ENCODE measurements around the gene MVD. TPM values are rescaled to one million over a fixed set of nuclear protein-coding genes. Genes with fewer than 3 reads are reported as not detected.

Gene MVD
- total and polyA plus RNA-seq, 7 donors: 16.8 to 206 (median 25.7) TPM

DNA sequence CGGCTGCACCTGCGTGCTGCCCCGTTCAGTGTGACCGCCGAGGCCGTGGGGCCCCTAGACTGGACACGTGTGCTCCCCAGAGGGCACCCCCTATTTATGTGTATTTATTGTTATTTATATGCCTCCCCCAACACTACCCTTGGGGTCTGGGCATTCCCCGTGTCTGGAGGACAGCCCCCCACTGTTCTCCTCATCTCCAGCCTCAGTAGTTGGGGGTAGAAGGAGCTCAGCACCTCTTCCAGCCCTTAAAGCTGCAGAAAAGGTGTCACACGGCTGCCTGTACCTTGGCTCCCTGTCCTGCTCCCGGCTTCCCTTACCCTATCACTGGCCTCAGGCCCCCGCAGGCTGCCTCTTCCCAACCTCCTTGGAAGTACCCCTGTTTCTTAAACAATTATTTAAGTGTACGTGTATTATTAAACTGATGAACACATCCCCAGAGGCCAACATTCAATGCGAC, 22.8 kb downstream of the MVD start:
- no peak for DNase-seq

DNA sequence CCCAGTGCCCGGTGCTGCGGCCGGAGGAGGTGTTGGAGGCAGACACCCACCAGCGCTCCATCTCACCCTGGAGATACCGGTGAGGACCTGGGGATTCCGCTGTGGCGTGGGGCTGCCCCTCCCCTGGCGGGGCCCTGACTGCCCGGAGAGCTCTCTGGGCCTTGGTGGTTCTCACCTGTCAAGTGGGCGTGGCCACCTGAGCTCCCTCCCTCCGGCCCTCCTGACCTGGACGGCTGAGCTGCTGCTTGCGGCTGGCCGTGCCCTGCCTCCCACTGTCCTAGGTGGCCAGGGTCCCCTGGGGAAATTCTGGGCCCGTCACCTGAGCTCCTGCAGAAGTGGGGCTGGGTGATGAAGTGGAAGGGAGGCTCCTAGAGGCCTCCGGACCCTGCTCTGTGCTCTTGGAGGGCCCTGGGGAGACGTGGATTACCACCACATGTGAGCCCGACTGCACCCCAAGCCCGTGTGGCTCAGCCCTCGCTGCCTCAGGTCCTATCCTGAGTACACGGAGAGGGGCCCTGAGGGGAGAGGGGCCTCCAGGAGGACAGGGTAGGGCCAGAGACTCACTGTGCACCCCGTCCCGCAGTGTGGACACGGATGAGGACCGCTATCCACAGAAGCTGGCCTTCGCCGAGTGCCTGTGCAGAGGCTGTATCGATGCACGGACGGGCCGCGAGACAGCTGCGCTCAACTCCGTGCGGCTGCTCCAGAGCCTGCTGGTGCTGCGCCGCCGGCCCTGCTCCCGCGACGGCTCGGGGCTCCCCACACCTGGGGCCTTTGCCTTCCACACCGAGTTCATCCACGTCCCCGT, 23.5 kb downstream of the MVD start:
- no peaks in the 10 kb centered on the region for H3K36me3 ChIP-seq
- no peak overlapping the region for H3K27ac ChIP-seq
- peaks cover 28 to 63% (median 50%) of the 10 kb centered on the region in 3 donors for H3K27me3 ChIP-seq
- DNase-seq: no peak
- H3K4me1 ChIP-seq: peaks cover 0 to 11% (median 7%) of the 10 kb centered on the region in 4 donors
- H3K4me3 ChIP-seq: no peak overlapping the region
- WGBS, 2 donors: 13 to 26% methylated on average over 45 of the region's 45 CpGs
- TF ChIP-seq EP300 (IDR thresholded peaks at IDR 0.05): no peak
- intact Hi-C loops (cut with DNase I): no loop called here
- H3K9me3 ChIP-seq: no peaks in the 10 kb centered on the region

More for the DNA sequence above, 22.8 kb downstream of the MVD start:
- H3K27me3 ChIP-seq: peaks cover 28 to 58% (median 46%) of the 10 kb centered on the region in 3 donors
- H3K4me3 ChIP-seq: no peak overlapping the region
- no peak for TF ChIP-seq POLR2A (IDR thresholded peaks at IDR 0.05)
- TF ChIP-seq, protein P1, sequence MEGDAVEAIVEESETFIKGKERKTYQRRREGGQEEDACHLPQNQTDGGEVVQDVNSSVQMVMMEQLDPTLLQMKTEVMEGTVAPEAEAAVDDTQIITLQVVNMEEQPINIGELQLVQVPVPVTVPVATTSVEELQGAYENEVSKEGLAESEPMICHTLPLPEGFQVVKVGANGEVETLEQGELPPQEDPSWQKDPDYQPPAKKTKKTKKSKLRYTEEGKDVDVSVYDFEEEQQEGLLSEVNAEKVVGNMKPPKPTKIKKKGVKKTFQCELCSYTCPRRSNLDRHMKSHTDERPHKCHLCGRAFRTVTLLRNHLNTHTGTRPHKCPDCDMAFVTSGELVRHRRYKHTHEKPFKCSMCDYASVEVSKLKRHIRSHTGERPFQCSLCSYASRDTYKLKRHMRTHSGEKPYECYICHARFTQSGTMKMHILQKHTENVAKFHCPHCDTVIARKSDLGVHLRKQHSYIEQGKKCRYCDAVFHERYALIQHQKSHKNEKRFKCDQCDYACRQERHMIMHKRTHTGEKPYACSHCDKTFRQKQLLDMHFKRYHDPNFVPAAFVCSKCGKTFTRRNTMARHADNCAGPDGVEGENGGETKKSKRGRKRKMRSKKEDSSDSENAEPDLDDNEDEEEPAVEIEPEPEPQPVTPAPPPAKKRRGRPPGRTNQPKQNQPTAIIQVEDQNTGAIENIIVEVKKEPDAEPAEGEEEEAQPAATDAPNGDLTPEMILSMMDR (IDR thresholded peaks at IDR 0.05): no peak
- TF ChIP-seq POLR2AphosphoS5 (IDR thresholded peaks at IDR 0.05): no peak
- no peak for TF ChIP-seq EP300 (IDR thresholded peaks at IDR 0.05)
- H3K27ac ChIP-seq: no peak overlapping the region
- intact Hi-C loops (cut with DNase I): no loop called here
- WGBS, 2 donors: 21 to 40% methylated on average over 13 of the region's 13 CpGs
- H3K9me3 ChIP-seq: no peaks in the 10 kb centered on the region
- no peaks in the 10 kb centered on the region for H3K36me3 ChIP-seq
- H3K4me1 ChIP-seq: peaks cover 0 to 5% (median 1%) of the 10 kb centered on the region in 4 donors

DNA sequence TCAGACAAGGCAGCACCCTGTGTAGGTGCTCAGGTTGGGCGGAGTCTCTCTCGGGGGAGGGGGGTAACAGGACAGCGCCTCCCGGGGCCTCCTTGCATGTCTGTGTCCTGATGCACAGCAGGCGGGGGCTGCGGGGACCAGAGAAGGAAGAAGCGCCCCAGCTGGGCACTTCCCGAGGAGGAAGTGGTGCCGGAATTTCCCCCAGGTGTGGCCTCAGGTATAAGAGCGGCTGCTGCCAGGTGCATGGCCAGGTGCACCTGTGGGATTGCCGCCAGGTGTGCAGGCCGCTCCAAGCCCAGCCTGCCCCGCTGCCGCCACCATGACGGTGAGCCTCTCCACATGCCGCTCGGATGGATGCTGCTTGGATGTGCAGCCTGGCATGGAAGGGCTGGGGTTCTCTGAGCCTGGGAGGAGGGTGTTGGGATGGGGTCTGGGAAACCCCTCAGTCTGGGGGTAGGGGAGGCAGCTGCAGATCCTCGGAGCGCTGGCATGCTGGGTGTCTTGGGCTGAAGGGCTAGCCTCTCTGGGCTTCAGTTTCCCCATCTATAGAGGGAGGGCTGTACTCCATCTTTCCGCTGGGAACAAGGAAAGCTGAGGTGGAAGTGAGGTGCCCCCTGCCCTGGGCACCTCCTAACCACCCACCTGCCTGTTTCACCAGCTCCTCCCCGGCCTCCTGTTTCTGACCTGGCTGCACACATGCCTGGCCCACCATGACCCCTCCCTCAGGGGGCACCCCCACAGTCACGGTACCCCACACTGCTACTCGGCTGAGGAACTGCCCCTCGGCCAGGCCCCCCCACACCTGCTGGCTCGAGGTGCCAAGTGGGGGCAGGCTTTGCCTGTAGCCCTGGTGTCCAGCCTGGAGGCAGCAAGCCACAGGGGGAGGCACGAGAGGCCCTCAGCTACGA, 24.3 kb downstream of the MVD start, which contains the start of gene IL17C:
IL17C (plus strand) TSS at position 250 of the 908 bp plus-strand sequence; CDS start at position 320, 70 bp downstream.
- Histone ChIP-seq H3K27me3 (peaks cover 28 to 72% (median 57%) of the 10 kb centered on the region in 3 donors), H3K27ac (no peak within 1 kb of the TSS), H3K9me3 (no peaks in the 10 kb centered on the region), H3K4me1 (peaks cover 0 to 19% (median 16%) of the 10 kb centered on the region in 4 donors), H3K36me3 (no peaks in the 10 kb centered on the region), H3K4me3 (no peak within 1 kb of the TSS)
- TF ChIP-seq POLR2A (IDR thresholded peaks at IDR 0.05) (no peak), POLR2AphosphoS5 (IDR thresholded peaks at IDR 0.05) (no peak), EP300 (IDR thresholded peaks at IDR 0.05) (no peak)
- TF ChIP-seq, protein P1 (IDR thresholded peaks at IDR 0.05): no peak
- WGBS, 2 donors: 14 to 32% methylated on average over 27 of the region's 27 CpGs
- intact Hi-C loops (cut with DNase I): no loop called here
- no peak for DNase-seq

DNA sequence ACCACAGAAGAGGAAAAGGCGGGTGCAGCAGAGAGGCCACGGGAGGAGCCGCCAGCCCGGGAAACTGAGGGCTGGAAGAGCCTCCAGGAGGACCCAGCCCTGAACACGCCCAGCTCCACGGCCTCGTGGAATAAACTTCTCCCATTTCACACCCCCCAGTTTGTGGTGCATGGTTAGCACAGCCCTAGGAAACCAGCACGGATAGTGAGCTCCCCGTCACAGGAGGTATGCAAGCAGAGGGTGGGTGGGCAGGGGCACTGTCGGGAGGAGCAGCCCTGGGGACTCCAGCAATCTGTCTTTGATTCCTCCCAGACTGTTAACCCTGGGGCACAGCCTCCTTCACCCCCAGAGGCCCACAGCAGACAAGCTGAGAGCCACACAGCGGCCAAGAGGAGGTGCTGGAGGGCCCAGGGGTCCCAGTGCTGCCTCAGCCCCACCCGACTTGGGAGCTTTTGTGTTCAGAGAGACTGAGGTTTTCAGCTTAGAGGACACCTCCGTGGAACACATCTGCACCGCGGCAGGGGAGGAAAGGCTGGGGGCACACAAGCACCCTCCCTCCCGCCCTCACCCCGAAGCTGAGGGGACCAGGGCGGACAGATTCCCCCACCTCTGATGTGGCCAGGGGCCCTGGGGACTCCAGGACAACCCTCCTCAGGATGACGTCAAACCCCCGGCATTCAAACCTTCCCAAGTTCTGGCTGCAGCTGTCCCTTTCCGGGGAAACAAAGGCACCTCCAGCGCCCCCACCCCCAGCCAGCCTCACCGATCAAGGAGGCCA, 26.2 kb downstream of the MVD start:
- intact Hi-C loops (cut with DNase I): no loop called here
- peaks cover 0 to 19% (median 17%) of the 10 kb centered on the region in 4 donors for H3K4me1 ChIP-seq
- no peak for DNase-seq
- TF ChIP-seq POLR2A (IDR thresholded peaks at IDR 0.05): no peak
- TF ChIP-seq, protein P1 (IDR thresholded peaks at IDR 0.05): no peak
- no peak for TF ChIP-seq EP300 (IDR thresholded peaks at IDR 0.05)
- no peak for TF ChIP-seq POLR2AphosphoS5 (IDR thresholded peaks at IDR 0.05)
- WGBS, 2 donors: 74 to 75% methylated on average over 23 of the region's 23 CpGs
- peaks cover 6 to 14% (median 8%) of the 10 kb centered on the region in 4 donors for H3K36me3 ChIP-seq
- peaks cover 28 to 77% (median 61%) of the 10 kb centered on the region in 3 donors for H3K27me3 ChIP-seq
- no peak overlapping the region for H3K4me3 ChIP-seq
- H3K27ac ChIP-seq: no peak overlapping the region
- H3K9me3 ChIP-seq: no peaks in the 10 kb centered on the region
